ENCODE measurements around the gene FGF19.

GRCh38 chr11:69731110-69731509, 27.3 kb upstream of the FGF19 start:
- no peak for TF ChIP-seq CTCF (IDR thresholded peaks at IDR 0.05)
- no peak for TF ChIP-seq ZFX (IDR thresholded peaks at IDR 0.05; ENCODE audit: borderline replicate concordance)

Data from 22Rv1 (cell line).